ENCODE results near the gene NIP7.

Gene NIP7

GRCh38 chr16:69319381-69319780, 20.2 kb upstream of the NIP7 start:
- DNase-seq = no peak

- DNase-seq = no peak
These were observed 19.5 kb upstream of the NIP7 start for GRCh38 chr16:69319826-69320739.

- no peak for DNase-seq
These were observed 18.9 kb upstream of the NIP7 start for GRCh38 chr16:69320740-69321073.

- no peak for DNase-seq
These were observed 18.5 kb upstream of the NIP7 start for GRCh38 chr16:69321080-69321479.

- DNase-seq = no peak
These were observed 17.2 kb upstream of the NIP7 start for GRCh38 chr16:69322343-69322742.

GRCh38 chr16:69323415-69323814, 16.2 kb upstream of the NIP7 start:
- DNase-seq = no peak

GRCh38 chr16:69324013-69324531, 15.5 kb upstream of the NIP7 start:
- no peak for DNase-seq

- DNase-seq = no peak
These were observed 14.9 kb upstream of the NIP7 start for GRCh38 chr16:69324585-69325253.

GRCh38 chr16:69325784-69326171, 13.8 kb upstream of the NIP7 start:
- DNase-seq = no peak

GRCh38 chr16:69326172-69326873, 13.2 kb upstream of the NIP7 start:
- DNase-seq = no peak

GRCh38 chr16:69327585-69328310, 11.8 kb upstream of the NIP7 start:
- DNase-seq = no peak

GRCh38 chr16:69328854-69329316, 10.7 kb upstream of the NIP7 start:
- DNase-seq = no peak

GRCh38 chr16:69329369-69330285, 9.9 kb upstream of the NIP7 start:
- no peak for DNase-seq

- DNase-seq = peak; percentile 87
These were observed 9.1 kb upstream of the NIP7 start, which contains the start of gene PDF for GRCh38 chr16:69330286-69331109. Gene PDF (minus strand): TSS chr16:69330588. CDS start chr16:69330570, 18 bp downstream.

- no peak for DNase-seq
These were observed 4.9 kb upstream of the NIP7 start for GRCh38 chr16:69334696-69335095.

GRCh38 chr16:69338557-69339288, 849 bp upstream of the NIP7 start:
- DNase-seq = no peak

GRCh38 chr16:69340095-69340644, 598 bp downstream of the NIP7 start:
- no peak for DNase-seq

GRCh38 chr16:69344171-69344570, 4.6 kb downstream of the NIP7 start:
- no peak for DNase-seq

- DNase-seq = no peak
These were observed 6.4 kb downstream of the NIP7 start for GRCh38 chr16:69345923-69346322.
